SKM-1 (cell line): ENCODE results near the gene LPCAT2.

Source experiments
- DNase-seq: peaks from one replicate; lab custom pipeline; 2025; ENCODE audit not compliant: unreplicated experiment; lab: John Stamatoyannopoulos, UW

Gene LPCAT2, protein sequence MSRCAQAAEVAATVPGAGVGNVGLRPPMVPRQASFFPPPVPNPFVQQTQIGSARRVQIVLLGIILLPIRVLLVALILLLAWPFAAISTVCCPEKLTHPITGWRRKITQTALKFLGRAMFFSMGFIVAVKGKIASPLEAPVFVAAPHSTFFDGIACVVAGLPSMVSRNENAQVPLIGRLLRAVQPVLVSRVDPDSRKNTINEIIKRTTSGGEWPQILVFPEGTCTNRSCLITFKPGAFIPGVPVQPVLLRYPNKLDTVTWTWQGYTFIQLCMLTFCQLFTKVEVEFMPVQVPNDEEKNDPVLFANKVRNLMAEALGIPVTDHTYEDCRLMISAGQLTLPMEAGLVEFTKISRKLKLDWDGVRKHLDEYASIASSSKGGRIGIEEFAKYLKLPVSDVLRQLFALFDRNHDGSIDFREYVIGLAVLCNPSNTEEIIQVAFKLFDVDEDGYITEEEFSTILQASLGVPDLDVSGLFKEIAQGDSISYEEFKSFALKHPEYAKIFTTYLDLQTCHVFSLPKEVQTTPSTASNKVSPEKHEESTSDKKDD

DNA sequence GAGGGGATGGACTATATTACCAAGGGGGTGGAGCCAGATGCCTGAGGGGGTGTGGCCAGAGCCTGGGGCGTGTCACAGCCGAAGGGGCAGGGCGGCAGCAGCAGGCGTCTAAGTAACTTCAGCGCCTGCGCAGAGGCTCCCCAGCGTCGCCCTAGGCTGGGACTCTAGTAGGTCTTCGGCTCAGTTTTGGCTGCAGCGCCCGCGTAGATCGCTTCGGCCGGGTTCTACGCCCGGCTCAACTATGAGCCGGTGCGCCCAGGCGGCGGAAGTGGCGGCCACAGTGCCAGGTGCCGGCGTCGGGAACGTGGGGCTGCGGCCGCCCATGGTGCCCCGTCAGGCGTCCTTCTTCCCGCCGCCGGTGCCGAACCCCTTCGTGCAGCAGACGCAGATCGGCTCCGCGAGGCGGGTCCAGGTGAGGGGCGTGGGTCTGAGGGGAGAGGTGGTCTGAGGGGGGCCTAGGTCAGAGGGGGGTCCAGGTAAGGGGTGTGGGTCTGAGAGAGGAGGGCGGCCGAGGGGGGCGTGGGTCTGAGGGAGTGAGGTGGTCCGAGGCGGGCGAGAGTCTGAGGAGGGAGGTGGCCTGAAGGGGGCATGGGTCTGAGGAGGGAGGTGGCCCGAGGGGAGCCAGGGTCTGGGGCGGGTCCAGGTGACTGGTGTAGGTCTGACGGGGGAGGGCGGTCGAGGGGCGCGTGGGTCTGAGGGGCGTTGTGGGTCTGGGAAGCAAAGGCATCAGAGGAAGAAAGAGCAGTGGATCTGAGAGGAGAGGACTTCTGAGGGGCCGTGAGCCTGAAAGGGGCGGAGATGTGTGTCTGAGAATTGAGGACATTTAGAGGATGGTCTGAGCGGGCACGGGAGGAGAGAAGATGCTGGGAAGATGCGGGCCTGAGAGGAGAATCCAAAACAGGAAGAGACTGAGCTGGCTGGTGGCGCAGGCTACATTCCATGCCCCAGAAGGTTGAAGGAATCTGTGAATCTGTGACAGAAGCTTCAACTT is at the start of gene LPCAT2:
LPCAT2 (plus strand) TSS at position 132 of the 991 bp plus-strand sequence; CDS start at position 242, 110 bp downstream.
- DNase-seq: peak; percentile 83

- DNase-seq: no peak
Measured at GRCh38 chr16:55462241-55462640, 46.6 kb upstream of the LPCAT2 start.

DNA sequence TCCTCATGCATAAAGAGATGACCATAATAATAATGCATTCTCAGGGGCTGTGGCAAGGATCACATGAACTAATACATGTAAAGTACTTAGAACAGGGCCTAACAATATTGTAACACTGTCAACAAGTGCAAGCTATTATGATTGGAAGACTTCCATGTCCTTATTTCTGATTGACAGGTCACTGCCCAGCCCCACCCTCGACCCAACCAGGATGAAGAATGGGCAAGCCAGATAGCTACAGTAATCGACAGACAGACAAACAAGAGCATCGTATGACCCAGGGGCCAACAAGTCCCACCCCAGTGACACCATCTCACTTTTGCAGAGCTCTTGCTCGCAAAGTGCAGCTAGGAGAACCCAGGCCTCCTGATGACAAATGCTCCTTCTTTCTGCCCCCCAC is 44.5 kb upstream of the LPCAT2 start:
- no peak for DNase-seq

DNA sequence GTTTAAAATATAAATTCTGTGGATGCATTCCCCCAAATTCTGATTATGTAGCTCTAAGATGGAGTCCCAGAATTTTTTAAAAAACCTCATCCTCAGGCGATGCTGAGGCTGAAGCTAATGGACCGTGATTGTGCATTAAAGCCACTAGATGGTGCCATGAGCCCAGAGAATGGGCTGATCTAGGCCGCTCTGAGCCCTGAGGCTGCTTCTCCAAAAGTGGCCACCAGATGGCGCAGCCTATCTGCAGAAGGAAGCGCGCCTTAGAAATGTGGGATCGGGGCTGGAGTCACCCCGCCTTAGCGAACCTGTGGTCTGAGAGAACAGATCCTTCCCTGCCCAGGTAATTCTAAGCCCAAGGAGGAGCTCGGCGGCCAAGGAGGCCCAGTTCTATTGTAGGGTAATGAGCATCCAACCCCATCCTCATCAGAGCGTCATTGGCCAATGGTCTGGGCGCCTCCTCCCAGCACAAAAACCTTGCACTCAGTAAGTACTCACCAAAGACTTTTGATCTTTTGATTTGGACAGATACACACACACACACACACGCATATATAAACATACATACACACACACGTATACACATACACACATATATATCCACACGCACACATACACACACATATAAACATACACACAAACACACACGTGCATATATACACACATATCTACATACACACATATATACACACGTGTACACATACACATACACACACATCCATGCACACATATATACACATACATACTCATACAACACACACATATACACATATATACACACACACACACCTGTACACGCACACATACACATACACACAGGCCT is 43.6 kb upstream of the LPCAT2 start:
- peak; percentile 52 for DNase-seq

- no peak for DNase-seq
Measured at GRCh38 chr16:55466209-55466608, 42.7 kb upstream of the LPCAT2 start.

- no peak for DNase-seq
Measured at GRCh38 chr16:55467898-55468297, 41.0 kb upstream of the LPCAT2 start.

DNA sequence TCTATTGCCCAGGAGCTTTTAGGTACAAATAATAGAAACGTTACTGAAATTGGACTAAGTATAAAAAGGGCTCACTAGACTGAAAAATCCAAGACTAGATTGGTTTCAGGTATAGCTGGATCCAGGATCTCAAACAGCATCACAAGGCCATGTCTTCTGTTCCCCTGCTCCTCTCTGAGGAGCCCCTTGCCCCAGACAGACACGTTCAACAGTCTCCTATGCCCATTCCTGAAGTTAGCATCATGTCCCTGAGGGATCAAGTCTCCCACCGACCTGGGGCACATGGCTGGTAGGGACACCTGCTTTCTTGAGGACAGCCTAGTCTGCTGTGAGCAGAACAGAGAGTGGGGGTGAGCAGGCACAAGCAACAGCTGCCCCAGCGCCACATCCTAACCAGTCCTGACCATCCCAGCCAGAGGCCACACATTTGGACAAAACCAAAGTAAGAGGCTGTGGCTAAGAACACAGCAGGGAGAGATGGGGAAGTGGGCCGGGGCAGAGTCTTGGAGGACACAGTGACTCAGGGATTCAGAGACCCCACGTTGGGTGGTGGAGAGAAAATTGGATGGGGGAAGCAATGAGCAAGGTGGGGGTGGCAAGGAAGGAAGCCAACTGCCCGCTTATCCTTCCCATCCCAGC is 40.4 kb upstream of the LPCAT2 start:
- no peak for DNase-seq

- no peak for DNase-seq
Measured at GRCh38 chr16:55469821-55470532, 38.9 kb upstream of the LPCAT2 start.

- no peak for DNase-seq
Measured at GRCh38 chr16:55470533-55471371, 38.1 kb upstream of the LPCAT2 start.

DNA sequence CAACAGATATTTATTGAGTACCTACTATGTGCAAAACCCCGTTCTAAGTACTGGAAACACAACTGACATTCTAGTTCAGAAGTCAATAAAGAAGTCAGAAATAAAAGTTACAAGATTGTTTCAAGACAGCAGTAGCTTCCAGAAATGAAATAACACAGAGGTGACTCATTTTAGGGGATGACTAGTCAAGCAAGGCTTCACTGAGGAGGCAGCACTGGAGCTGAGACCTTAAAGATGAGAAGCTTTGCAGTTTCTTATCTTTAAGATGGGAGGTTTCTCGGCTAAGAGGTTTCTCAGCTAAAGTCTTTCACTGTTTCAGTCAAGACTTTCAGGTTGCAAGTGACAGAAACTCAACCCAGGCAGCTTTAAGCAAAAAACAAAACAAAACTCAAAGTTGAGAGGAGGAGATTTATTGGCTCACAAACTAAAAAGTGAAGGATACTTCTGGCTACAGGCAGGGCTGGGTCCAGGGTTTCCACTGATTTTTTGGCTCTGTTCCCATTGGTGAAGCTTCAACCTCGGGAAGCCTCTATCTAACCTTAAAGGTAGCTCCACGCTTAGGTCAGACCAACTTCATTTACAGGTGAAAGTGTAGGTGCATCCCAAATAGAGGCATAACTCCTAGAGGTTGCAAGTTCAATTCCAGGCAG is 37.3 kb upstream of the LPCAT2 start:
- no peak for DNase-seq

GRCh38 chr16:55473587-55473986 is 35.3 kb upstream of the LPCAT2 start:
- no peak for DNase-seq

DNA sequence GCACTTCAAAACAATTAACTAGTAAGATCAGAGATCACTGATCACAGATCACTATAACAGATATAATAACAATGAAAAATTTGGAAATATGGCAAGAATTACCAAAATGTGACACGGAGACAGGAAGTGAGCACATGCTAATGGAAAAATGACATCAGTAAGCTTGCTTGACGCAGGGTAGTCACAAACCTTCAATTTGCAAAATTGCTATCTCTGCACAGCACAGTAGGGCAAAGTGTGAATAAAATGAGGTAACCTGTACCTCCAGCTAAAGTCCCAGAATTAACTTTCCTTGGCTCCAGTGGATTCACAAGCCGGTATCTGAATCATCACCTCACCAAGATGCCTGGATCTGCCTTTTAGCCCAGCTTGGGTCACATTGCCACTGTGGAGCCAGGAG is 34.1 kb upstream of the LPCAT2 start:
- DNase-seq: no peak

GRCh38 chr16:55475919-55476318 is 33.0 kb upstream of the LPCAT2 start:
- DNase-seq: no peak

GRCh38 chr16:55476625-55477533 is 32.0 kb upstream of the LPCAT2 start:
- DNase-seq: no peak

- DNase-seq: no peak
Measured at GRCh38 chr16:55477736-55478135, 31.1 kb upstream of the LPCAT2 start.

GRCh38 chr16:55478827-55479429 is 29.9 kb upstream of the LPCAT2 start, which contains the start of gene MMP2:
Gene MMP2 (plus strand): TSS chr16:55479198. CDS start chr16:55479480, 282 bp downstream.
- no peak for DNase-seq
